Measurements from ENCODE around the gene DECR2.

The DECR2 gene

DNA sequence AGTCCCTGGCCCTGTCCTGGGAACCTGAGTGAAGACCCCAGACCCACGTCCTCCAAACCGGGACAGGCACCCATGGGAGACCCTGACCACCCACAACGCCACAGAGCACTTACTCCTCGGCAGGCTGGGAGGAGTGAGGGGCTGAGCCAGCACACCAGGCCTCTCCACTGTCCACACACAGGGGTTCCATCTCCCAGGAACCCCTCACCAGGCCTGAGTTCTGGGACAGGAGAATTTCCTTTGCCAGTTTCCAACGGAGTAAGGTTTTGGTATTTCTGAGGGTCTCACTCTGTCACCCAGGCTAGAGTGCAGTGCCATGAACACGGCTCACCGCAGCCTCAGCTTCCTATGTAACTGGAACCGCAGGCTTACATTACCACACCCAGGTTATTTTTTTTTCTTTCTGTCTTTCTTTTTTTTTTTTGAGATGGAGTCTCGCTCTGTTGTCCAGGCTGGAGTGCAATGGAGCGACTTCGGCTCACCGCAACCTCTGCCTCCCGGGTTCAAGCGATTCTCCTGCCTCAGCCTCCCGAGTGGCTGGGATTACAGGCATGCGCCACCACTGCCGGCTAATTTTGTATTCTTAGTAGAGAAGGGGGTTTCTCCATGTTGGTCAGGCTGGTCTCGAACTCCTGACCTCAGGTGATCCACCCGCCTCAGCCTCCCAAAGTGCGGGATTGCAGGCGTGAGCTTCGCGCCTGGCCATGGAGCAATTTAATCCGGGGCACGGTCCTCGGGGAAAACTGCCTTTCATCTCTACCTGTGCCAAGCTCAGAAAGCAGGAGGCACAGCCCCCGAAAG lies 21.5 kb upstream of the DECR2 start:
- Histone ChIP-seq H3K36me3 (ENCODE audit: control insufficient read depth, insufficient read depth, low read length) (peaks cover 4% of the 10 kb centered on the region), H3K4me3 (replicated peaks; ENCODE audit: low read depth, low read length) (peak overlapping the region; percentile 84), H3K27me3 (replicated peaks; ENCODE audit: control insufficient read depth, insufficient read depth, low read length) (no peaks in the 10 kb centered on the region)
- DNase-seq (ENCODE audit: extremely low read depth, insufficient read length) = no peak
- TF ChIP-seq, protein P1, sequence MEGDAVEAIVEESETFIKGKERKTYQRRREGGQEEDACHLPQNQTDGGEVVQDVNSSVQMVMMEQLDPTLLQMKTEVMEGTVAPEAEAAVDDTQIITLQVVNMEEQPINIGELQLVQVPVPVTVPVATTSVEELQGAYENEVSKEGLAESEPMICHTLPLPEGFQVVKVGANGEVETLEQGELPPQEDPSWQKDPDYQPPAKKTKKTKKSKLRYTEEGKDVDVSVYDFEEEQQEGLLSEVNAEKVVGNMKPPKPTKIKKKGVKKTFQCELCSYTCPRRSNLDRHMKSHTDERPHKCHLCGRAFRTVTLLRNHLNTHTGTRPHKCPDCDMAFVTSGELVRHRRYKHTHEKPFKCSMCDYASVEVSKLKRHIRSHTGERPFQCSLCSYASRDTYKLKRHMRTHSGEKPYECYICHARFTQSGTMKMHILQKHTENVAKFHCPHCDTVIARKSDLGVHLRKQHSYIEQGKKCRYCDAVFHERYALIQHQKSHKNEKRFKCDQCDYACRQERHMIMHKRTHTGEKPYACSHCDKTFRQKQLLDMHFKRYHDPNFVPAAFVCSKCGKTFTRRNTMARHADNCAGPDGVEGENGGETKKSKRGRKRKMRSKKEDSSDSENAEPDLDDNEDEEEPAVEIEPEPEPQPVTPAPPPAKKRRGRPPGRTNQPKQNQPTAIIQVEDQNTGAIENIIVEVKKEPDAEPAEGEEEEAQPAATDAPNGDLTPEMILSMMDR (IDR thresholded peaks at IDR 0.05; ENCODE audit: insufficient read depth, low read length, poor library complexity, severe bottlenecking) = no peak

DNA sequence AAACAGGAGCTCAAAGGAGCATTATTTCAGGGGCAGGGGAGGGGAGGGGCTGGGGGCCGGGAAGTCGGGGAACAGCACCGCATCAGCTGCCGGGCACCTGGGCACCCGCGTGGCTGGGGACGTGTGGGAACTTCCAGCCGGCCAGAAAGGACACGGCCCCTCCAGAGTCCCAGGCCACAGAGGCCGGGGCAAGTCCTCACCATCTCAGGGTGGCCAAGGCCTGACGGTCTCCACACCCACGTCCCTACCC lies 21.0 kb upstream of the DECR2 start:
- Histone ChIP-seq H3K4me3 (replicated peaks; ENCODE audit: low read depth, low read length) (peak overlapping the region; percentile 84), H3K27me3 (replicated peaks; ENCODE audit: control insufficient read depth, insufficient read depth, low read length) (no peaks in the 10 kb centered on the region), H3K36me3 (ENCODE audit: control insufficient read depth, insufficient read depth, low read length) (peaks cover 4% of the 10 kb centered on the region)
- no peak for DNase-seq (ENCODE audit: extremely low read depth, insufficient read length)
- TF ChIP-seq, protein P1 (IDR thresholded peaks at IDR 0.05; ENCODE audit: insufficient read depth, low read length, poor library complexity, severe bottlenecking) = no peak

- H3K4me3 ChIP-seq (replicated peaks; ENCODE audit: low read depth, low read length) = peak overlapping the region; percentile 84
- DNase-seq (ENCODE audit: extremely low read depth, insufficient read length) = no peak
Measured at GRCh38 chr16:381012-381788, 20.5 kb upstream of the DECR2 start.

DNA sequence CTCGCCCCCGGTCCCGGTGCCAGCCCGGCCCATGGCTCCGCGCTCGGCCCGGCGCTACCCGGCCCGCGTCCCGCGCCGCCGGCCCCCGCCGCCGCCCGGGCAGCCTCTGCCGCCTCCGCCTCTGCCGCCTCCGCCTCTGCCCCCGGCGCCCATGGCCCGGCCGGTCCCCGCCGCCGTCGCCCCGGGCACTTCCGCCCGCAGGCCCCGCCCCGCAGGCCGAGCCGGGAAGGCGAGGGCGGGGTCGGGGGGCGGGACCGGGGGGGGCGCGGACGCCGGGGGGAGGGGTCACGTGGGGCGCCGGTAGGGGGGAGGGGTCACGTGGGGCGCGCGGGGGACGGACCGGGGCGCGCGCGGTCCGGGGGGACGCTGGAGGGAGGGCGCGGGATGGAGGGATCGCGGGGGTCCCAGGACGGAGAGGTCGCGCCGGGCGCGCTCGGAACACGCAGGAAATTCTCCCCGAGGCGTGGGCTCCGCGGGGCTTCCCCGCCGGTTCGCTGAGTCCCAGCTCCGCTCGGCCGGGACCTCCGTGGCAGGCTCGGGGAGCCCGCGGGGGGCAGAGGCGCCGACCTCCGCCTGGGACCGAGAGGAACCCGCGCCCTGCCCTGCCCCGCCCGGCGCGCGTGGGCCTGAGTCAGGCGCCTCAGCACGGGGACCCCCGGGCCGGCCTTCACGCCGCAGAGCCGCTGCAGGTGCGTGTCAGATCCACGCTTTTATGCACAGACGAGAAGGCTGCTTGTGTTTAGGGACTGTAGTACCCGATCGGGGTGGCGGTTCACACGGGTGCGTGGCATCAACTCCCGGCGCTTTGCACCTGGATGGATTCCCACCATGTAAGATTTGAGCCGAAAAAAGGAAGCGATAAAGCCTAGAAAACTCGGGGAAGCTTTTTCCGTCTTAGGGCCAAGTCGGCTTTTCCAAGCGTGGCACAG lies 19.6 kb upstream of the DECR2 start, which contains the start of gene PGAP6:
TSS of gene PGAP6 (minus strand) at position 190 of the 929 bp plus-strand sequence. CDS start at position 33, 157 bp downstream.
- Histone ChIP-seq H3K27me3 (replicated peaks; ENCODE audit: control insufficient read depth, insufficient read depth, low read length) (no peaks in the 10 kb centered on the region), H3K4me3 (replicated peaks; ENCODE audit: low read depth, low read length) (peak within 1 kb of the TSS; percentile 84), H3K36me3 (ENCODE audit: control insufficient read depth, insufficient read depth, low read length) (no peaks in the 10 kb centered on the region; the same call in 1 of the 2 replicates)
- DNase-seq (ENCODE audit: extremely low read depth, insufficient read length) = peak; percentile 71
- TF ChIP-seq, protein P1 (IDR thresholded peaks at IDR 0.05; ENCODE audit: insufficient read depth, low read length, poor library complexity, severe bottlenecking) = no peak

More at GRCh38 chr16:381012-381788, 20.5 kb upstream of the DECR2 start:
- H3K36me3 ChIP-seq (ENCODE audit: control insufficient read depth, insufficient read depth, low read length) = peaks cover 2% of the 10 kb centered on the region
- TF ChIP-seq, protein P1 (IDR thresholded peaks at IDR 0.05; ENCODE audit: insufficient read depth, low read length, poor library complexity, severe bottlenecking) = no peak
- no peaks in the 10 kb centered on the region for H3K27me3 ChIP-seq (replicated peaks; ENCODE audit: control insufficient read depth, insufficient read depth, low read length)

- TF ChIP-seq, protein P1 (IDR thresholded peaks at IDR 0.05; ENCODE audit: insufficient read depth, low read length, poor library complexity, severe bottlenecking) = no peak
- Histone ChIP-seq H3K4me3 (replicated peaks; ENCODE audit: low read depth, low read length) (peak overlapping the region; percentile 79), H3K36me3 (ENCODE audit: control insufficient read depth, insufficient read depth, low read length) (no peaks in the 10 kb centered on the region), H3K27me3 (replicated peaks; ENCODE audit: control insufficient read depth, insufficient read depth, low read length) (no peaks in the 10 kb centered on the region)
- peak; percentile 66 for DNase-seq (ENCODE audit: extremely low read depth, insufficient read length)
Measured at GRCh38 chr16:383326-384051, 18.2 kb upstream of the DECR2 start.
